Glomerular endothelial cell (primary cell): ENCODE results near the gene MBOAT1. TPM values are rescaled to one million over a fixed set of nuclear protein-coding genes. Genes with fewer than 3 reads are reported as not detected.

ENCODE experiments used
- DNase-seq: peaks from one replicate; pipeline ENCODE4 v3.0.0-alpha.2; 2011; ENCODE audit warnings: low read depth, low spot score; ENCODE audit errors: extremely low read depth
- total RNA-seq: library from RNA; depleted of rRNA; stranded (reverse); fragments of >200 nt; gene quantifications from 2 replicates; pipeline ENCODE4 v1.2.3, GENCODE V29; 2015

Gene MBOAT1
- total RNA-seq, 1 donor from 2014 or later = 1.4 TPM

DNA sequence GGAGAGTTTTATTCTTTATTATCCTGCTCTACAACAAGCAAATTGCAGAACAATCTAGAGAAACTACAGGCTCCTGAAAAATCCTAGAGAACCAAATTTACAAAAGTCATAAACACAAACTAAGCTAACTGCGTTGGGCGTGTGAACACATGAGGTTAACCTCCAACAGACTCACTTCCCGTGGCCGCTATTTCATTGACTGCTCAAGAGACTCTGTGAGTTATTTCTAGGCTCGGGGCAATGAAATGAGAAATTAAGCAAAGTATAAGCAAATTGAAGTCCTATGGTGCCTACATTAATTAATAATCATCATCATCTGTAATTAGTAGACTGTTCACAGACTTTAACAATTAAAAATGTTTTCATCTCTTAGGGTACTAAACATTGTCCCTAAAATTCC lies 100.0 kb downstream of the MBOAT1 start:
- no peak for DNase-seq

- no peak for DNase-seq
Measured at GRCh38 chr6:20110478-20110877, 101.8 kb downstream of the MBOAT1 start.

- no peak for DNase-seq
Measured at GRCh38 chr6:20109526-20109925, 102.7 kb downstream of the MBOAT1 start.

DNA sequence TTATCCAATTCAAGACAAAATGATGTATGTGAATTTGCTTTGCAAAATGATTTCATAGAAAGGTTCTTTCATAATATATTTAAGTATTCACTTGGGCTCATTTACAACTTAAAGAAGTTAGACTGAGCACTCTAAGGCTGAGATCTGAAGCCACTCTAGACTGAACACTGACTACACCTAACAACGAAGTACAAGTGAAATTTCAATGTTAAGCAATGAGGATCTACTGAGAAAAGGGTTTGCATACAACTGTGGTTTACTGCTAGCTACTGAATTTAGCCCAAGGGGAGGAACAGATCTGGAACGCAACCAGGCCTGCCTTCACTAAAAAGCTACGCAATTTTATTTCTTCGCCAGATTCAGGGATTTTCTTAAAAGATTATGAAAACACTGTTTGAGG lies 106.4 kb downstream of the MBOAT1 start:
- no peak for DNase-seq

GRCh38 chr6:20104696-20105095 lies 107.6 kb downstream of the MBOAT1 start:
- no peak for DNase-seq

DNA sequence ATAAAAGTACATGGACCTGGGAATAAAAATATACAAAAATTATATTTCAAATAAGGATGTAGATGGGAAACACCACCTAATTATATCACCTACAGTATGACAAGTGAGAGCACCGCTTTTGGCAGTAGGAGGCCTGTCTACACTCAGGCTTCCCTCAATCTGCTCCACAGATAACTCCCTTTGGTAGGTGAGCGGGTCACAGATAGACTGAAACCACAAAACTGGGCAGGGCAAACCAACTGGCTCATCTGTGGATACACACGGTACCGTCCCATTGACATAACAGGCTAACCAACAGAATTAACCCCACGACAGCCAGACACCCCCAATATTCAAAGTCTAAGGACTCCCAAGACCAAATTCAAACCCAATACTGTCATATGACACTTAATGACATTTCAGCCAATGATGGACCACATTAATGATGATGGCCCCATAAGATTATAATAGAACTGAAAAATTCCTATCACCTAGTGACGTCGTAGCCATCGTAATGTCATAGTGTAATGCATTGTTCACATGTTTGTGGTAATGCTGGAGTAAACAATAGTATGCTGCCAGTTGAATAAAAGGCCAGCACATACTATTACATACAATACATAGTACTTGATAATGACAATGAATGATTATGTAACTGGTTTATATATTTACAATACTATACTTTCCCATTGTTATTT lies 109.7 kb downstream of the MBOAT1 start:
- DNase-seq = no peak

- no peak for DNase-seq
Measured at GRCh38 chr6:20099156-20099555, 113.1 kb downstream of the MBOAT1 start.

DNA sequence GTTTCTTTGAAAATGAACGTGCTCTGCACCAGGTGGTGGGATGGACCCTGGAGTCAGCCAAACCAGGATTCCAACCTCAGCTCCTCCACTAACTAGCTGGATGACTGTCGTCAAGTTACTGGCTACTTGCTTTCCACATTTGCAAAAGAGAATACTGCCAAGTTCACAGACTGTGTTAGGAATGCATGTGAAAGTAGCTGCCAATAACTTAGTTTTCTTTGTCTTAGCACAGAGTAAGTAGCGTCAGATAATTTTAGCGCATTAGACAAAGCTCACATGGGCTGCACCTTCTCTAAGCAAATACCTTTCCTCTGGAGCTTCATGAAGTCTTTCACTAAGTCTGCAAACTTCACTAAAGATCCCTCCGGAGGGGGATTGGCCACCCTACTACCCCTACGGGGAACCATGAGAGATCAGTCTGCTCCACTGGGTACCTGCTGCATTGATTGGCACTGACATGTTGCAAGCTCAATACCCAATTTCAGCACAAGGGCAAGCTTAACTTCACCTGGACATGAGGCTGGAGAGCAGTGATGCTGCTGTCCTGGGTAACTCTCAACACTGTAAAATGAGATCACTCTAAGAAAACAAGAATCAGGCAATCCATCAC lies 113.9 kb downstream of the MBOAT1 start:
- DNase-seq = no peak

DNA sequence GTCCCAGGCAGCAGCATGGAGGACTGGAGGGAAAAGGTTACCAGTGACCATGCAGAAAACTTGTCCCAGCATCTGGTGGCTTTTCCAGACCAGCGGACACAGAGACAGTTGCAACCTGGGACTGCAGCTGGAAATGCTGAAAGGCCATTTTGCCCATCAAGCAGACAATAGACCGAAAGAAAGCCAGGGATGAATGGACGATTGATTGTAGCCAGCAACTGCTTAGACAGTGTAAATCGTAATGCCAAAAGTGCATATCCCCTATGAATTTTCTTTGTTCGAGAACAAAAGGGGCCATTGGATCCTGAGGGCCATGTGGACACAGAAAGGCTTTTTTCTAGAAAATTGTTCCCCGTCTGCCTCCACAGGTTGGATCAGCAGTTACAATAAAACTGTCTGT lies 115.7 kb downstream of the MBOAT1 start:
- no peak for DNase-seq

GRCh38 chr6:20095436-20095835 lies 116.8 kb downstream of the MBOAT1 start:
- DNase-seq = no peak

- DNase-seq = peak; percentile 18
Measured at GRCh38 chr6:20092071-20092566, 120.2 kb downstream of the MBOAT1 start.

- DNase-seq = no peak
Measured at GRCh38 chr6:20086992-20087391, 125.3 kb downstream of the MBOAT1 start.

DNA sequence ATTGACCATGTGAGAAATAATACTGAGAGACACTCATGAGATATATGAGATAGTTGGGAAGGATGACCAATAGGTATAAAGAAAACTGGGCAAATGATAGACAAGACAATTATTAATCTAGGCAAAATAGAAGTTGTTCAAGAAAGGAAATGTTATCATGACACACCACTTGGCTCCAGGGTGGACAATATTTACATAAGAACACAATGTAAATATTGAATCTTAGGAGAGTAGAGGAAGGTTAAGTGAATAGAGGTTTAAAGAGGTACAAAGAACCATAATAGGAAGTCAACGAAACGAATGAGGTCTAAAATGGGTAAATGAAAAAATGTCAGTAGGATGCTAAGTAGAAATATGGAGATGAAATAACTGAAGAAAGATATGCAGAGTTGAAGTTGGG lies 126.5 kb downstream of the MBOAT1 start:
- no peak for DNase-seq

DNA sequence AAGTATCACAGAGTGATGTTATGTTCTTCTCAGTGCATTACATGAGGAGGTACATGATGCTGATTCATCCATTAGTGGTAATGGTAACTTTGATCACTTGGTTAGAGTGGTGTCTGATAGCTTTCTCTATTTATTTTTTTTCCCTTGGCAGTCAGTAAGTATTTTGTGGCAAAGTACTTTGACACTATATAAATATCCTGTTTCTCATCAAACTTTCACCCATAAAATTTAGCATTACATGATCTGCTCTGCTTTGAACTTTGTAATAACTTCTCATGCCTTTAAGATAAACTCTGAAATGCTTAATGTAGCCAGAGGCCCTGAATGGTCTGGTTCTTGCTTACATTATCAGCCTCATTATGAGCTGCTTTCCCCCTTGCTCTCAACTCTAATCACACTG lies 127.9 kb downstream of the MBOAT1 start:
- no peak for DNase-seq

GRCh38 chr6:20071998-20072397 lies 140.3 kb downstream of the MBOAT1 start:
- no peak for DNase-seq

GRCh38 chr6:20070047-20070446 lies 142.2 kb downstream of the MBOAT1 start:
- no peak for DNase-seq

DNA sequence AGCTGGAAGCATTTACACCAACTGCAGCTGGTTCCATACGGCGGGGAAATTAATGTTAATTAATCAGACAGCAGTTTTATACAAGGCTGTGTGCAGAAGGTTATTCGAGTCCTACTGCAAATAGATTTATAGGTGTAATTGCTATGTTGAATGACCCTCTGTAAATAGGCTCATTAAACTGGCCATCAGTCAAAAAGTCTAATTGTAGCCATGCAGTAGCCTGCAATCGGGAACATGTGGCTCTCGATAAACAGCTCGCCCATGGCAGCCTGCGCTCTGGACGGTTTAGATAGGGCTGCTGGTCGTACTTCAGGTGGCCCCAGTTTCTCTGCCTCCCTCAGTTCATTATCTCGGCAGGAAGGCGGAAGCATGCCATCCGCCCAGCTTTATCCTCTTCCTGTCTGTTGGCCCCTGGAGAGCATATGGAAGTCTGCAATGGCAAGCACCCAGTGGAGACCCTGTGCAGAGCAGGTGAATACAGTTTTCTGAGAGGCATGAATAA lies 143.2 kb downstream of the MBOAT1 start:
- DNase-seq = no peak

DNA sequence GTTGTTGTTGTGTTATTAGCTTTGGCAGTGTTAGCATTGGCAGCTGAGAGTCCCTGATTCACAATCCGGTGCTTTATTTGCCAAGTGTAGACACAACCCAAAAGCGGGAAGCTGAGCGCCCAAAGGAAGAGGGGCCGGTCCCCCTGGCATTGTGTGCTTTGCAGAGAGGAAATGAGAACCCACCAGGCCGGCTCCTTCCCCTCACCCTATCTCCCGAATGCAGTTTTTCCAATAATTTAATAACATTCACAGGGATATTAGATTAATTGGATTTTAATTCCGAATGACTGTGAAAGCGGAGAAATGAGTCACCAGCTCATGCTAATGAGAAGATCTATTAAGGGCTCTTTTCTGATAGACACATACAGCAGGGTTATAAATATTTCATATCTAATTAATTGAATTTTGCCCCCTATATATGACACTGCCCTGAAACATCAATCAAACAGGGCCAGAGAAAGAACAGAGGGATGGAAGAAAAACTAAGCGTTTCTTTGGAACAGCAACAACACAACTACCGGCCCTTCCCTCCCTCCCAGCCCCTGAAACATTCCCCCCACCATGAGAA lies 143.8 kb downstream of the MBOAT1 start:
- DNase-seq = no peak

- DNase-seq = no peak
Measured at GRCh38 chr6:20061952-20062351, 150.3 kb downstream of the MBOAT1 start.

GRCh38 chr6:20060252-20060651 lies 152.0 kb downstream of the MBOAT1 start:
- DNase-seq = no peak

- no peak for DNase-seq
Measured at GRCh38 chr6:20058912-20059311, 153.4 kb downstream of the MBOAT1 start.
